K562 (cell line): Measurements from ENCODE around the gene SCN4A. TPM values are rescaled to one million over a fixed set of nuclear protein-coding genes. Genes with fewer than 3 reads are reported as not detected.

Experiments used
- ATAC-seq: fragments of 200-7000 bp; cut with Tn5 transposase; 3 replicates; pipeline ENCODE4 v1.9.1; 2020; ENCODE audit warnings: moderate library complexity
- BruUV-seq: library from RNA; stranded (reverse); fragments of 400-500 nt; replicated peaks from 2 replicates; lab custom pipeline; 2021; lab: Mats Ljungman, UMichigan
- CTCF ChIA-PET: fragments of 300-600 bp; formaldehyde crosslinking; extraction: SDS; loops from one replicate; lab custom pipeline; 2021; ENCODE audit warnings: low intra/inter-chr PET ratio; lab: Yijun Ruan, JAX
- POLR2A ChIA-PET: fragments of 300-600, 350-650 bp; sonication (Branson Sonifier 250); formaldehyde crosslinking; extraction: SDS; loops from one replicate; lab custom pipeline; 2021; ENCODE audit warnings: antibody characterized with exemption, inconsistent platforms; lab: Yijun Ruan, JAX
- DNase-seq, 4 experiments: peaks; one replicate each; pipeline versions ENCODE4 v3.0.0 to v3.0.0-alpha.2; 2011 to 2018; ENCODE audit warnings: low spot score in 3 of 4, mixed read lengths in 3 of 4; ENCODE audit errors: extremely low read depth in 1 of 4
- FAIRE-seq: peaks from 2 replicates; lab custom pipeline; 2011; peaks lifted over from hg19 to GRCh38; lab: Jason Lieb, UNC
- H2AFZ ChIP-seq: 2 replicates; pipeline ENCODE4 v1.6.0; 2011; ENCODE audit warnings: low read depth, low read length, control low read depth, inconsistent platforms
- H3K27ac ChIP-seq: fragments of 200-600 bp; 3 replicates; pipeline ENCODE4 v1.8.0; 2011; ENCODE audit warnings: low read depth, mild to moderate bottlenecking, control low read depth, inconsistent platforms, low read length, moderate library complexity, mixed read lengths; ENCODE audit errors: extremely low read depth
- H3K27me3 ChIP-seq, 2 experiments: fragments of 300-600 bp in 1 of 2; 2 replicates in 1 of 2; 3 replicates in 1 of 2; pipeline versions ENCODE4 v1.6.0 to v1.8.0; 2011; ENCODE audit warnings: inconsistent platforms in 2 of 2, low read length in 2 of 2, mild to moderate bottlenecking in 1 of 2, mixed read lengths in 1 of 2, moderate library complexity in 1 of 2; ENCODE audit not compliant: control insufficient read depth in 2 of 2, insufficient read depth in 2 of 2
- H3K36me3 ChIP-seq: fragments of 300-600 bp; 3 replicates; pipeline ENCODE4 v1.8.0; 2011; ENCODE audit warnings: mild to moderate bottlenecking, low read length, inconsistent platforms; ENCODE audit not compliant: control insufficient read depth, insufficient read depth
- H3K4me1 ChIP-seq, 2 experiments: fragments of 200-600 bp in 1 of 2; replicated peaks in 1 of 2; 2 replicates in 1 of 2; 3 replicates in 1 of 2; pipeline versions ENCODE4 v1.5.1 to v1.8.0; 2011; ENCODE audit warnings: inconsistent platforms in 2 of 2, low read length in 2 of 2, mild to moderate bottlenecking in 1 of 2, mixed read lengths in 1 of 2, moderate library complexity in 1 of 2; ENCODE audit not compliant: control insufficient read depth in 2 of 2, insufficient read depth in 2 of 2
- H3K4me2 ChIP-seq: 2 replicates; pipeline ENCODE4 v1.6.1; 2011; ENCODE audit warnings: low read length, control low read depth, inconsistent platforms, mixed read lengths; ENCODE audit not compliant: insufficient read depth
- H3K4me3 ChIP-seq: fragments of 200-600 bp; sonication (generic), shearing (Covaris generic); 2 replicates; pipeline ENCODE4 v1.5.1; 2016; ENCODE audit warnings: control low read depth, inconsistent platforms
- H3K79me2 ChIP-seq: fragments of 200-600 bp; 3 replicates; pipeline ENCODE4 v1.8.0; 2011; ENCODE audit warnings: low read length, inconsistent platforms; ENCODE audit not compliant: control insufficient read depth, insufficient read depth
- H3K9ac ChIP-seq, 2 experiments: 2 replicates each; pipeline versions ENCODE4 v1.6.0 to v1.6.1; 2011; ENCODE audit warnings: low read depth in 2 of 2, low read length in 2 of 2, control low read depth in 1 of 2, inconsistent platforms in 1 of 2, mild to moderate bottlenecking in 1 of 2, mixed read lengths in 1 of 2; ENCODE audit not compliant: insufficient read depth in 1 of 2
- H3K9me1 ChIP-seq: one replicate; pipeline ENCODE4 v1.6.0; 2011; ENCODE audit warnings: inconsistent platforms, mild to moderate bottlenecking, low read length, moderate library complexity; ENCODE audit not compliant: control insufficient read depth, insufficient read depth
- H3K9me3 ChIP-seq: replicated peaks from 2 replicates; pipeline ENCODE4 v1.5.1; 2011; ENCODE audit warnings: low read depth, low read length, inconsistent platforms; ENCODE audit not compliant: control insufficient read depth, insufficient read depth
- H4K20me1 ChIP-seq: replicated peaks from 2 replicates; pipeline ENCODE4 v1.6.1; 2011; ENCODE audit warnings: low read length, inconsistent platforms, mixed read lengths; ENCODE audit not compliant: control insufficient read depth, insufficient read depth
- ARID2 ChIP-seq: fragments of 450-650 bp; IDR thresholded peaks from 2 replicates; pipeline ENCODE4 v1.6.1; 2017; ENCODE audit warnings: antibody characterized with exemption, mild to moderate bottlenecking
- CREB1 ChIP-seq, 2 experiments: sonication (generic) in 1 of 2; formaldehyde crosslinking in 1 of 2; IDR thresholded peaks; 2 replicates each; pipeline versions ENCODE4 v1.6.1 to v1.8.0; 2012 to 2022; ENCODE audit warnings: inconsistent platforms in 1 of 2, mild to moderate bottlenecking in 1 of 2, missing genetic modification reagents in 1 of 2, moderate library complexity in 1 of 2
- CREBBP ChIP-seq: IDR thresholded peaks from one replicate; pipeline ENCODE4 v1.6.1; 2012; ENCODE audit warnings: low read depth, mild to moderate bottlenecking, control low read depth, inconsistent platforms, low read length
- DEAF1 ChIP-seq: fragments of 450-650 bp; formaldehyde crosslinking; IDR thresholded peaks from 2 replicates; pipeline ENCODE4 v1.4.0; 2020; ENCODE audit warnings: mild to moderate bottlenecking, moderate library complexity
- KAT8 ChIP-seq: fragments of 450-650 bp; IDR thresholded peaks from 2 replicates; pipeline ENCODE4 v1.6.1; 2016; ENCODE audit warnings: low read depth, mild to moderate bottlenecking
- MAZ ChIP-seq, 2 experiments: fragments of 450-650 bp in 1 of 2; sonication (generic) in 1 of 2; formaldehyde crosslinking; IDR thresholded peaks in 1 of 2; conservative IDR thresholded peaks in 1 of 2; 2 replicates each; pipeline versions ENCODE4 v1.4.0 to v1.5.0; 2020; ENCODE audit warnings: mild to moderate bottlenecking in 1 of 2, missing genetic modification reagents in 1 of 2
- MBD1 ChIP-seq: fragments of 250-450 bp; sonication (Bioruptor Pico); IDR thresholded peaks from 2 replicates; pipeline ENCODE4 v1.8.0; 2022; ENCODE audit warnings: inconsistent platforms
- MLX ChIP-seq, 2 experiments: fragments of 450-650 bp in 1 of 2; sonication (generic) in 1 of 2; formaldehyde crosslinking; conservative IDR thresholded peaks; 2 replicates each; pipeline versions ENCODE4 v1.4.0 to v1.8.1; 2020 to 2022; ENCODE audit warnings: mild to moderate bottlenecking in 1 of 2, missing genetic modification reagents in 1 of 2
- NKRF ChIP-seq: fragments of 450-650 bp; IDR thresholded peaks from 2 replicates; pipeline ENCODE4 v1.6.1; 2016; ENCODE audit warnings: borderline replicate concordance
- SAFB2 ChIP-seq: fragments of 200-400 bp; formaldehyde crosslinking; IDR thresholded peaks from 2 replicates; pipeline ENCODE4 v1.6.1; 2018; ENCODE audit warnings: borderline replicate concordance, low read length, low read depth, moderate library complexity; ENCODE audit not compliant: severe bottlenecking
- SIN3B ChIP-seq: fragments of 450-650 bp; IDR thresholded peaks from 2 replicates; pipeline ENCODE4 v1.6.1; 2017; ENCODE audit warnings: low read depth, mild to moderate bottlenecking, moderate library complexity
- ZNF146 ChIP-seq: IDR thresholded peaks from one replicate; pipeline ENCODE4 v1.6.1; 2018; ENCODE audit warnings: missing compliant biosample characterization; ENCODE audit not compliant: unreplicated experiment
- WGBS: fragments of 100-300 bp; shearing (Covaris generic); methylation state at CpG from one replicate; pipeline ENCODE4 v1.1.6; 2016; ENCODE audit warnings: low coverage, mixed read lengths; ENCODE audit not compliant: insufficient coverage; ENCODE audit errors: missing lambda C conversion rate; 5-methylcytosine and 5-hydroxymethylcytosine counted together
- in situ Hi-C: fragments of 300-500 bp; cut with MboI; formaldehyde crosslinking; loops from 4 replicates; pipeline ENCODE4 v1.15.0; 2018; ENCODE audit warnings: inconsistent platforms, mixed read lengths
- intact Hi-C: fragments of 100-400 bp; cut with micrococcal nuclease; formaldehyde crosslinking; loops from 2 replicates; pipeline ENCODE4 v1.14.2; 2022
- polyA plus RNA-seq, 8 experiments: library from polyadenylated mRNA; depleted of rRNA in 4 of 8; stranded (reverse) in 5 of 8; unstranded in 3 of 8; fragments of >200 nt; fragmentation: Nextera tagmentation in 2 of 8; fragmentation: Illumina TruSeq in 1 of 8; extraction: Ambion mirVana in 2 of 8; extraction: Trizol in 1 of 8; gene quantifications; 2 replicates each; pipeline versions ENCODE4 v1.2.1 to v1.2.3, GENCODE V29; 2011 to 2014; ENCODE audit warnings: inconsistent platforms in 1 of 8, missing spikeins in 1 of 8
- total RNA-seq, 7 experiments: library from RNA; depleted of rRNA in 6 of 7; stranded (reverse); fragments of >200 nt in 6 of 7; fragmentation: Illumina TruSeq in 2 of 7; extraction: Trizol in 2 of 7; gene quantifications; 2 replicates each; pipeline versions ENCODE4 v1.2.1 to v1.2.3, GENCODE V29; 2011 to 2021; ENCODE audit warnings: low replicate concordance in 1 of 7

SCN4A gene
- total and polyA plus RNA-seq, 9 of the 15 experiments (the other 6 are each of a cell fraction or from before 2014, with no cell fraction given): 0.29 to 2.6 (median 1.4) TPM

- Histone ChIP-seq H3K79me2 (no peaks in the 10 kb centered on the region), H3K9me1 (no peaks in the 10 kb centered on the region), H3K4me3 (no peak overlapping the region), H2AFZ (no peak overlapping the region), H3K27me3 (peaks cover 5 to 19% of the 10 kb centered on the region in 2 experiments; a peak in 3 of 5 replicates), H3K27ac (no peak overlapping the region), H3K9ac (no peak overlapping the region), H3K36me3 (no peaks in the 10 kb centered on the region), H3K9me3 (no peaks in the 10 kb centered on the region), H4K20me1 (no peaks in the 10 kb centered on the region), H3K4me1 (peaks cover 0 to 33% of the 10 kb centered on the region in 2 experiments; a peak in 2 of 5 replicates), H3K4me2 (no peak overlapping the region)
- no TSS peak for BruUV-seq
- no peak for ATAC-seq
- 42% methylated on average over 24 of the region's 24 CpGs for WGBS
- DNase-seq: no peak
- CTCF ChIA-PET: no interaction called here
- in situ Hi-C loops: no loop called here
- no peak for FAIRE-seq
- intact Hi-C loops: no loop called here
- POLR2A ChIA-PET: interaction anchor here (0.6 to 2.0 kb wide), 7 partner anchors 10 to 569 kb away, joined by 3 to 6 read pairs (median 4); no protein-coding TSS in a partner anchor
- TF ChIP-seq ZNF146 (CRISPR knock-in tag) (no peak), DEAF1 (CRISPR knock-in tag) (no peak), KAT8 (no peak), ARID2 (no peak), SAFB2 (no peak), CREB1 (IDR thresholded peaks at IDR 0.05) (no peak), CREB1 (CRISPR knock-in tag; IDR thresholded peaks at IDR 0.05) (no peak), MLX (CRISPR knock-in tag; conservative IDR thresholded peaks at IDR 0.05) (no peak), CREBBP (no peak), SIN3B (no peak), MAZ (CRISPR knock-in tag; conservative IDR thresholded peaks at IDR 0.05 in 1 of 2, IDR thresholded peaks at IDR 0.05 in 1 of 2) (no peak), MBD1 (CRISPR knock-in tag) (no peak), NKRF (no peak)
These were observed 42.6 kb downstream of the SCN4A start for GRCh38 chr17:63929860-63930766.
